ENCODE results near the gene ERLEC1. TPM values are rescaled to one million over a fixed set of nuclear protein-coding genes. Genes with fewer than 3 reads are reported as not detected.

ERLEC1 gene
- total RNA-seq, 2 donors from 2014 or later: 43.8 to 86.7 TPM

DNA sequence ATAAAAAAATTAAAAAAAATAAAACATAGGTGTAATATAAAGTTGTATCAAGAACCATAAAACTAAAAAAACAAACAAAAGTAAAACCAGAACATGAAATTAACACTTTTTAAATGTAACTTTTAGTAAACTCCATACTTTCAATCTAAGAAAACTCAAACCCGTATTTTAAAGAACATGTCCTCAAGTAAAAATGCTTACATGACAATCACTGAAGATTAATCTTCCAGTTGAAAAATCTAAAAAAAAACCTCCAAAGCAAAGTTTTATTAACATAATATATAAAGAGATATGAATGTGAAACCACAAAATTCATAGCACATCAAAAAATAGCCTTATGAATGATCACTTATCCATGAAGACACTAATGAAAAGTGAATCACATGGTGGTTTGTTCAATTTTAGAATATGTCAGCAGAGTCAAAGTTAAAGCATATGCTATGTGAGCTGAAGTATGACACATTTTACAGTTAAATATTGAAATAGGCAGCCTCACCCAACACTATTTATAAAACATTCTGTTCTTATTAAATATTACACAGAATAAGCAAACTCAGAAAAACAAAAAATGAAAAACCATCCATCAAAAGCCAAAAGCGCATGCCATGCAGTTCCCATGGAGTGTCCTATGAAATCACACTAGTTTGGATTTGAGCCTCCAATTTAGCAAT is 42.3 kb upstream of the ERLEC1 start:
- no peak overlapping the region for H3K4me3 ChIP-seq
- TF ChIP-seq, protein P1, sequence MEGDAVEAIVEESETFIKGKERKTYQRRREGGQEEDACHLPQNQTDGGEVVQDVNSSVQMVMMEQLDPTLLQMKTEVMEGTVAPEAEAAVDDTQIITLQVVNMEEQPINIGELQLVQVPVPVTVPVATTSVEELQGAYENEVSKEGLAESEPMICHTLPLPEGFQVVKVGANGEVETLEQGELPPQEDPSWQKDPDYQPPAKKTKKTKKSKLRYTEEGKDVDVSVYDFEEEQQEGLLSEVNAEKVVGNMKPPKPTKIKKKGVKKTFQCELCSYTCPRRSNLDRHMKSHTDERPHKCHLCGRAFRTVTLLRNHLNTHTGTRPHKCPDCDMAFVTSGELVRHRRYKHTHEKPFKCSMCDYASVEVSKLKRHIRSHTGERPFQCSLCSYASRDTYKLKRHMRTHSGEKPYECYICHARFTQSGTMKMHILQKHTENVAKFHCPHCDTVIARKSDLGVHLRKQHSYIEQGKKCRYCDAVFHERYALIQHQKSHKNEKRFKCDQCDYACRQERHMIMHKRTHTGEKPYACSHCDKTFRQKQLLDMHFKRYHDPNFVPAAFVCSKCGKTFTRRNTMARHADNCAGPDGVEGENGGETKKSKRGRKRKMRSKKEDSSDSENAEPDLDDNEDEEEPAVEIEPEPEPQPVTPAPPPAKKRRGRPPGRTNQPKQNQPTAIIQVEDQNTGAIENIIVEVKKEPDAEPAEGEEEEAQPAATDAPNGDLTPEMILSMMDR (IDR thresholded peaks at IDR 0.05): no peak
- no peak for TF ChIP-seq POLR2A (IDR thresholded peaks at IDR 0.05)
- H3K9me3 ChIP-seq: no peaks in the 10 kb centered on the region
- H3K36me3 ChIP-seq (replicated peaks in 1 of 2; ENCODE audit: insufficient read depth in 1 of 2, low read depth in 2 of 2): no peaks in the 10 kb centered on the region
- no peaks in the 10 kb centered on the region for H3K27me3 ChIP-seq
- DNase-seq (no peak), ATAC-seq (peak; percentile 52)
- peak overlapping the region in 2 of 4 donors; percentile 17 to 22 for H3K27ac ChIP-seq
- intact Hi-C loops (cut with DNase I): no loop called here
- H3K4me1 ChIP-seq: peaks cover 4% of the 10 kb centered on the region
- 68 to 76% methylated on average over 2 of the region's 2 CpGs for WGBS, 2 donors

DNA sequence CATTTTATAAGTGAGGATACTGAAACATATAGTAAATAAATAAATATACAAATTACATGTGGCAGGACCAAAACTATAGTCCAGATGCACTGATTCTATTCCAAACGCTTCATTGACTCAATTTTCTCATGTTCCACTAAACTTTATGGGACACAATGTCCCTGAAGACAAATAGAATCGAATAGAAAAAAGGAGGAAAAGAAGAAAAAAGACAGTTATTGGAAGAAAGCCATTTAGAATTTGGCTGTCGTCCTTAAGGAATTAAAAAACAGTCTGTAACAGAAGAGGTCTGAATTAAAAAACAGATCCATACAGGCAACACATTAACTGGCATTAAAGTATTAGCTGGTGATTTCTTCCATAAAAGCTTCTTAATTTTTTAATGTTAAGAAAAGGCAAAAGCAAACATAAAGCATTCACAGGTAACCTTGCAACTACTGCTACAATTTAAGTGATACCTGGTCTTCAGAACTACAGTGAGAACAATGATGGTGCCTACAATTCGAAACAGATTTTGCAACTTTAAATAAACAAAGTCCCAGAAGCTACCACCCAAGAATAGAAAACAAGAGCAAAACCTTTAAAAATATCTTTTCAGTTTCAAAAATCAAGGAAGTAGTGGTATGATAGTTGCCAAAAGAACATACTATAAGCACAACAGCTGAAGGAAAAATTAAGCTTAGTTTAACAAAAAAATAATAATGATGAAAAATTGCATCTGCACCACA is 36.6 kb upstream of the ERLEC1 start:
- Histone ChIP-seq H3K9me3 (no peaks in the 10 kb centered on the region), H3K27me3 (no peaks in the 10 kb centered on the region), H3K27ac (no peak overlapping the region), H3K36me3 (replicated peaks in 1 of 2; ENCODE audit: insufficient read depth in 1 of 2, low read depth in 2 of 2) (no peaks in the 10 kb centered on the region), H3K4me3 (no peak overlapping the region), H3K4me1 (peaks cover 1% of the 10 kb centered on the region)
- intact Hi-C loops (cut with DNase I): no loop called here
- DNase-seq (no peak), ATAC-seq (no peak)
- WGBS, 2 donors: 76 to 77% methylated on average over 4 of the region's 4 CpGs
- TF ChIP-seq, protein P1 (IDR thresholded peaks at IDR 0.05): no peak
- TF ChIP-seq POLR2A (IDR thresholded peaks at IDR 0.05): no peak

DNA sequence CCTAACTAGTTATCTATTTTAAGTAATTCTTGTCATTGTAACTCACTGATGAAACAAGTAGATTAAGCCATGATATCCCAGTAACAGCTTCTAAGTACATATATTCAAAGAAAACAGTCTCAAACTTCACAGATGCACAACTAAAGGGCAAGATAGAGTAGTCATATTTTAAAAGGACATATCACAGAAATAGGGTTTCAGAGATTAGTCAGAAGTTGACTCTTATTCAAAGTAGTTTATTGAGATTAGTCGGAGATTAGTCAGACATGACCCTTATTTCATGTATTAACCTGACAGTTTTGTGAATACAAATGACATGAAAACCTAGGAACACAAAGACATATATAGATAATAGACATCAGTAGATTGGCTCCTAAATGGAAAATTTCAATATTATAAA is 35.1 kb upstream of the ERLEC1 start:
- Histone ChIP-seq H3K4me3 (no peak overlapping the region), H3K9me3 (no peaks in the 10 kb centered on the region), H3K27ac (no peak overlapping the region), H3K36me3 (replicated peaks in 1 of 2; ENCODE audit: insufficient read depth in 1 of 2, low read depth in 2 of 2) (peaks cover 0 to 2% of the 10 kb centered on the region in 2 donors), H3K27me3 (no peaks in the 10 kb centered on the region), H3K4me1 (no peaks in the 10 kb centered on the region)
- ATAC-seq: no peak
- TF ChIP-seq, protein P1 (IDR thresholded peaks at IDR 0.05): no peak
- TF ChIP-seq POLR2A (IDR thresholded peaks at IDR 0.05): no peak
- intact Hi-C loops (cut with DNase I): no loop called here
- 83 to 88% methylated on average over 1 of the region's 1 CpG for WGBS, 2 donors
- DNase-seq: no peak

DNA sequence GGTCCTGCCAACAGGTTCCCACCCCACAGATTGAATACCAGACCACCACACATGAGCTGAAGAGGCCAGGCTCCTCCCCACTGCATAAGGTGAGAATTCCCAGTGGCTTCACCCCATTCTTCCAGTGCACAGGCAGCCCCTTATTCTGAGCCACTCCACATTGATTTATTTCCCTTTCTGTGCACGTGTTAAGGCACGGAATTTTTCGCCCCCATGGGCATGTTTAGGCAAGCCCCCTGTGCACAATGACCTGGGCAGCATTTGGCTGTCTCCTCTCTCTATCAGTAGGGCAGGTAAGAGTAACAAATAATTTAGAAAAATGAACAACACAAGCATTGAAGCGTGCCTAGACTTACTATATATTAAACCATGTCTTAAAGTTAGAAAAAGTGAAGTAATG is 34.5 kb upstream of the ERLEC1 start:
- TF ChIP-seq POLR2A (IDR thresholded peaks at IDR 0.05): no peak
- TF ChIP-seq, protein P1 (IDR thresholded peaks at IDR 0.05): no peak

More for the DNA sequence above, 34.5 kb upstream of the ERLEC1 start:
- Histone ChIP-seq H3K27me3 (no peaks in the 10 kb centered on the region), H3K27ac (no peak overlapping the region), H3K36me3 (replicated peaks in 1 of 2; ENCODE audit: insufficient read depth in 1 of 2, low read depth in 2 of 2) (peaks cover 0 to 2% of the 10 kb centered on the region in 2 donors), H3K4me1 (no peaks in the 10 kb centered on the region), H3K4me3 (no peak overlapping the region), H3K9me3 (no peaks in the 10 kb centered on the region)
- no peak for ATAC-seq
- 92 to 93% methylated on average over 4 of the region's 4 CpGs for WGBS, 2 donors
- no peak for DNase-seq
- intact Hi-C loops (cut with DNase I): no loop called here

All from body of pancreas (tissue), 4 donors.